ENCODE data around the gene BICRA. TPM values are rescaled to one million over a fixed set of nuclear protein-coding genes. Genes with fewer than 3 reads are reported as not detected.
"Not testable (repeated sequence)": the region's sequence is repeated elsewhere in the genome, so short reads cannot be mapped to it uniquely, and the experiment has no call there.

BICRA gene
- 10 to 100 TPM in 1 of 2 experiments, 1 to 10 TPM in 1; 8.9 to 10.2 TPM for total RNA-seq

DNA sequence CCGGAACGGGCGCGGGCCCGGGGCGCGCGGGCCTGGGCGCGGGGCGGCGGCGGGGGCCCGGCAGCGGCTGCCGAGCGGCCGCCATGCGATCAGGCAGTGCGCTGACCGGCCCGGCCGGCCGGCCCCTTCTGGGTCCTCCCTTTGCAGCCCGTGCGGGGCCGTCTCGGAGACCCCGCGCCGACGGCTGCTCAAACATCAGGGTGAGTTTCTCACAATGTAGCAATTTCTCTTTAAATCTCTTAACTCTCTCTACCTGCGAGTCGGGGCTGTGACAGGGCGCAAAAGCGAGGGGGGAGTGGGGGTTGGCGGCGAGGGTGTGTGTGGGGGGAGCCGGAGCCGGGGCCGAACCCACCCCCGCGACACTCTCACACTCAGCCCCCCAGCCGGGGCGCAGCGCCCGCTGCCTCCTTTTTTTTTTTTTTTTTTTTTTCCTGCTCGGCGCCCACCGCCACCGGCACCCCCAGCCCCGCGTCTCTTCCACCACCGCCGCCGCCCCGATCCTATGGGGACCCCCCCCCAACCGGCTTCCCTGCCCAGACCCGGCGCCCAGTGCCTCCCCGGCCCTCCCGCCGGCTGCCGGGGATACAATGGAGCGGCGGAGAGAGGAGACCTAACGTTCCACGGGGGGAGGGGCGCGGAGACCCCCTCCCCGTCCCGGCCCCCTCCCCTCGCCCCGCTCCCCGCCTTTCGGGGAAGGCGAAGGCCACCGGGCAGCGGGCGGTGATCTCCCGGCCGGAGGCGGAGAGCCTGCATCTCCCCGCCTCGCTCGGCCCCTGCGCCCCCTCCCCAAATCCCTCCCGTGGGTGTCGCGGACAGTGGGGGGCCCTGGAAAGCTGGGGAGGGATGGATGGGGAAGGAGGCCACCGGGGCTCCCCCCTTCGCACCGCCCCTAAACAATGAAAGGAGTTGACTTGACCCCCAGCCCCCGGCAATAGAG, at the start of gene BICRA:
Gene BICRA, plus strand, starts transcription at position 166 of the 937 bp plus-strand sequence. CDS start 64,441 bp downstream, outside the sequence.
- Mint-ChIP-seq H3K4me3 (peak within 1 kb of the TSS; percentile 89), H3K27ac (peak within 1 kb of the TSS; percentile 92), H3K27me3 (no peaks in the 10 kb centered on the region), H3K9me3 (no peaks in the 10 kb centered on the region), H3K4me1 (peaks cover 24% of the 10 kb centered on the region), H3K36me3 (peaks cover 9% of the 10 kb centered on the region)
- peak; percentile 86 for DNase-seq

GRCh38 chr19:47560999-47561398, 47.9 kb upstream of the BICRA start:
- no peak overlapping the region for H3K4me3 Mint-ChIP-seq
- H3K27ac Mint-ChIP-seq: no peak overlapping the region
- no peaks in the 10 kb centered on the region for H3K27me3 Mint-ChIP-seq
- no peak for DNase-seq
- H3K36me3 Mint-ChIP-seq: no peaks in the 10 kb centered on the region
- H3K9me3 Mint-ChIP-seq: no peaks in the 10 kb centered on the region
- H3K4me1 Mint-ChIP-seq: peaks cover 3% of the 10 kb centered on the region

DNA sequence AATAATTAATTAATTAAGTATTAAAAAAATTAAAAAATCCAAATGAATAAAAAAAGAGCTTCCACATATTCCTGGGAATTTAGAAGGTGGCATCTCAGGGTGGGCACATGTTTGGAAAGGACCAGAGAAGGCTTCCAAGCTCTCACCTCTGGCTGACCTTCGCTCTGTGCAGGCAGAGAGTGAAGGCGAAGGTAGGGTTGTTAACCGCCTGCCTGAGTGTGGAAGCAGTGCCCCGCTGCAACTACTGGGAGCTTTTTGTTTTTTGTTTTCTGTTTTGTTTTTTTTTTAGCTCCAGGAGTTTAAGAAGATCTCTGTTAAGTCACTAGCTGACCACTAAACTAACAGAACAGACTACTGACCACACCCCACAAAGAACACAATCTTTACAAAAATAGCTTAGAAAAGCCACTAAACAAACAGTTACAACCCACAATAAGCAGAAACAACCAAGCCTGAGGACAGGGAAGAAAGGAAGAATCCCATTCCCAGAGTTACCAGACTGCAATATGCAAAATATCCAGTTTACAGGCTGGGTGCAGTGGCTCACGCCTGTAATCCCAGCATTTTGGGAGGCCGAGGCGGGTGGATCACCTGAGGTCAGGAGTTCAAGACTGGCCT, 47.4 kb upstream of the BICRA start:
- Mint-ChIP-seq H3K27ac (no peak overlapping the region), H3K27me3 (no peaks in the 10 kb centered on the region), H3K9me3 (no peaks in the 10 kb centered on the region), H3K36me3 (no peaks in the 10 kb centered on the region), H3K4me1 (peaks cover 3% of the 10 kb centered on the region), H3K4me3 (no peak overlapping the region)
- no peak for DNase-seq

- DNase-seq: no peak
- Mint-ChIP-seq H3K27ac (no peak overlapping the region), H3K27me3 (no peaks in the 10 kb centered on the region), H3K4me1 (peaks cover 3% of the 10 kb centered on the region), H3K9me3 (no peaks in the 10 kb centered on the region), H3K4me3 (no peak overlapping the region), H3K36me3 (no peaks in the 10 kb centered on the region)
Observed at GRCh38 chr19:47564081-47564480, 44.9 kb upstream of the BICRA start.

GRCh38 chr19:47569331-47569730, 39.6 kb upstream of the BICRA start:
- Mint-ChIP-seq H3K36me3 (no peaks in the 10 kb centered on the region), H3K9me3 (no peaks in the 10 kb centered on the region), H3K27me3 (peaks cover 10% of the 10 kb centered on the region), H3K4me3 (no peak overlapping the region), H3K4me1 (no peaks in the 10 kb centered on the region), H3K27ac (no peak overlapping the region)
- DNase-seq: no peak

DNA sequence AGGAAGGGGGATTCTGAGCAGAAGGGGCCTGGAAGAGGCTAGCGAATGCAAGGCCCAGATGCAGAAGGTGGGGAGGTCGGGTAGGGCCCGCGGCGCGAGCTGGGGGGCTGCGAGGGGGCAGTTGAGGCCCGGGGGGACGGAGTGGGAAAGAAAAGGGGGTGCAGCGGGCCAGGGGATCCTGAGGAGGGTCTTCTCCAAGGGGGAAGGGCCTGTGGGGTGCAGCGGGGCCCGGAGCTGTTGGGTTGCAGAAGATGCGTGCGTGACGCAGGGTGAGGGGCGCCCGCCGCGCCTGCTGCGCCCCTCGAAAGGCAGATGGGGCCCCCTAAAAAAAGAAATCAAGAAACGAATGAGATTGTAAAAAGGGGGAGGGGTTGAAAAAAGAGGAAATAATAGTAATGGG, 36.3 kb upstream of the BICRA start:
- H3K27me3 Mint-ChIP-seq: peaks cover 10% of the 10 kb centered on the region

DNA sequence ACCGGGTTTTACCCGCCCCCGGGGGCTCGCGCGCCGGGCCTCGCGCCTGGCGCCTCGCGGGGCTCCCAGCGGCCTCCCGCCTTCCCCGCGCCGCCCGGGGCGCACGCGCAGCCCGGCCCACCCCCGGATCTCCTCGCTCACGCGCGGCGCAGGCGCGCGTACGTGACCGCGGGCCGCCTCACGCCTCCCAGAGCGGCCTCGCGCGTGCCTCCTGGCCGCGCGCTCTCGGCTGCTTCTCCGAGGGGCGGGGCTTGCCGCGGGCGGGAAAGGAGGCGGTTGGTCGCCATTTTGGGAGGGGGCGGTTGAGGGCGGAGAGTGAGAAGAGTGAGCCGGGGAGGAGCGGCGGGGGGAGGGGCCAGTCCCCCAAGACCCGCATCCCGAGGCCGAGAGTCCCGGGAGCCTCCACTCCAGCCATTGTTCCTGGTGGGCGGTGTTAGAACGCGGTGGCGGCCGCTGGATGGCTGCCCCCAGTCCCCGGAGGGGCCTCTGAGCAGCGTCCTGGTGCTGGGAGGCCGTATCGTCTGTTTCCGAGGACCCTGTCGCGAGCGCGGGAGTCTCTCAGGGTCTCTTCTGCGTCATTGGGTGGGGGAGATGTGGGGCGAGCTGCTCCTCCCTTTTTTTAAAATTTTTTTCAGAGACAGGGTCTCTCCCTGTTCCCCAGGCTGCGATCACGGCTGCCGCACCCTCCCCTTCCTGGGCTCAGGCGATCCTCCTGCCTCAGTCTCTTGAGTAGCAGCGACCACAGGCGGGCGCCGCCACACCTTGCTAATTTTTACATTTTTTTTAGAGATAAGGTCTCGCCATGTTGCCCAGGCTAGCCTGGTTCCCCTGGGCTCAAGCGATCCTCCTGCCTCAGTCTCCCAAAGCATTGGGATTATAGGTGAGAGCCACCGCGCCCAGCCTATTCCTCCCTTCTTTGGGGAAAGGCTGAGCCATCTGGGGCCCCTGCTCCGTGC, 35.6 kb upstream of the BICRA start, which contains the start of gene ZNF541:
Gene ZNF541, minus strand, starts transcription at position 78 of the 956 bp plus-strand sequence. CDS start 17,292 bp downstream, outside the sequence.
- Mint-ChIP-seq H3K27me3 (peaks cover 10% of the 10 kb centered on the region), H3K4me1 (peaks cover 11% of the 10 kb centered on the region), H3K4me3 (peak within 1 kb of the TSS; percentile 45), H3K9me3 (no peaks in the 10 kb centered on the region), H3K36me3 (no peaks in the 10 kb centered on the region), H3K27ac (no peak within 1 kb of the TSS)
- DNase-seq: peak; percentile 74

More for the DNA sequence above, 36.3 kb upstream of the BICRA start:
- no peak for DNase-seq
- no peaks in the 10 kb centered on the region for H3K9me3 Mint-ChIP-seq
- H3K4me1 Mint-ChIP-seq: peaks cover 7% of the 10 kb centered on the region
- no peaks in the 10 kb centered on the region for H3K36me3 Mint-ChIP-seq
- no peak overlapping the region for H3K27ac Mint-ChIP-seq
- peak overlapping the region; percentile 40 for H3K4me3 Mint-ChIP-seq

DNA sequence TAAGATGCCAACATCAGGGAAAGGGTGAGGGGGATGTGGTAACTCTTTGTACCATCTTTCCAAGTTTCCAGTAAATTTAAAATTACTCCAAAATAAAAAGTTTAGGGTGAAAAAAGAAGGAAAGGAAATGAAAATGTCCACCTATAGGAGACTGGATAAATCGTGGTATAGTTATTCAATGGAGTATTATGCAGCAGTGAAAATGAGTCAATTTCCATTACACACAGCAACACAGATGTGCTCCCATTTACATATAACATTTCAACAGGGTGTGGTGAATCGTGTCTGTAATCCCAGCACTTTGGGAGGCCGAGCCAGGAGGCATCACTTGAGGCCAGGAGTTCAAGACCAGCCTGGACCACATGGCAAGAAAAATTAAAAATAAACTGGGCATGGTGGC, 28.5 kb upstream of the BICRA start:
- Mint-ChIP-seq H3K4me1 (peaks cover 27% of the 10 kb centered on the region), H3K36me3 (no peaks in the 10 kb centered on the region), H3K27ac (no peak overlapping the region), H3K9me3 (peaks cover under 1% of the 10 kb centered on the region), H3K4me3 (no peak overlapping the region), H3K27me3 (no peaks in the 10 kb centered on the region)
- no peak for DNase-seq

GRCh38 chr19:47581605-47582319, 27.2 kb upstream of the BICRA start:
- Mint-ChIP-seq H3K9me3 (peaks cover 8% of the 10 kb centered on the region), H3K27ac (no peak overlapping the region), H3K36me3 (no peaks in the 10 kb centered on the region), H3K27me3 (no peaks in the 10 kb centered on the region), H3K4me3 (no peak overlapping the region), H3K4me1 (peaks cover 27% of the 10 kb centered on the region)
- no peak for DNase-seq

DNA sequence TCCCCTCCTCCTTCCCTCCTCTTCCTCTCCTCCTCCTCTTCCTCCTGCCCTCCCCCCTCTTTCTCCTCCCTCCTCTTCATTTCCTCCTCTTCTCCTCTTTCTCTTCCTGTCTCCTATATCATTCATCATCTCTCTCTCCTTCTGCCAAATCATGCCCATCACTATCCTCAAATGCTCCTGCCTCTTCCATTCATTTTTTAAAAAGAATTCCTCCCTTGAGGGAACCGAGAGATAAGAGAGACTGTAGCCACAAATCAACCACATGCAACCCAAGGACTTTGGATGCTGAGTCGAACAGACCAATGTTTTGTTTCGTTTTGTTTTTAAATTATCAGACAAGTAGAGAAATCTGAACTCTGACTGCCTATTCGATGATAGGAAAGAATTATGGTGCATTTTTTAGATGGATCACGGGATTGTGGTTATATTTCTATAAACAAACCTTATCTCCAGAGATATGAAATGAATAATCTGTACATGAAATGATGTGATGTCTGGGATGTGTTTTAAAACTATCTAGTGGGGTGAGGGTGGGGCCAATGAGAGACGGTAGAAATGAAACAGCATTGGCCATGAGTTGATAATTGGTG, 26.5 kb upstream of the BICRA start:
- H3K27ac Mint-ChIP-seq: no peak overlapping the region
- H3K4me1 Mint-ChIP-seq: peaks cover 22% of the 10 kb centered on the region
- H3K9me3 Mint-ChIP-seq: peaks cover 8% of the 10 kb centered on the region
- H3K27me3 Mint-ChIP-seq: no peaks in the 10 kb centered on the region
- no peak overlapping the region for H3K4me3 Mint-ChIP-seq
- no peak for DNase-seq
- no peaks in the 10 kb centered on the region for H3K36me3 Mint-ChIP-seq

DNA sequence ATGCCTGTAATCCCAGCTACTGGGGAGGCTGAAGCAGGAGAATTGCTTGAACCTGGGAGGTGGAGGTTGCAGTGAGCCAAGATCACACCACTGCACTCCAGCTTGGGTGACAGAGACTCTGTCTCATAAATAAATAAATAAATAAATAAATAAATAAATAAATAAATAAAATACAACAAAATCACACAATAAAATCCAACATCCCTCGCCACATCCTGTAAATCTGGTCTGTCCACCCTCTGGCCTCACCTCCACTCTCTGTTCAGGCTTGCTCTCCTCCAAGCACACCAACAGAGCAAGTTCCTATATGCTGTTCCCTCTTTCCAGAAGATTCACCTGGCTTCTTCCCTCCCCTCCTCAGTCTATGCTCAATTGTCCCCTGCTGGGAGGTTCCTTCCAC, 25.8 kb upstream of the BICRA start:
- not testable (repeated sequence) for H3K4me3 Mint-ChIP-seq, H3K27ac Mint-ChIP-seq, H3K9me3 Mint-ChIP-seq, H3K36me3 Mint-ChIP-seq, H3K27me3 Mint-ChIP-seq, DNase-seq
- peaks cover 17% of the 10 kb centered on the region for H3K4me1 Mint-ChIP-seq

GRCh38 chr19:47587295-47587694, 21.6 kb upstream of the BICRA start:
- no peak overlapping the region for H3K27ac Mint-ChIP-seq

GRCh38 chr19:47589824-47590223, 19.1 kb upstream of the BICRA start:
- Mint-ChIP-seq H3K36me3 (no peaks in the 10 kb centered on the region), H3K9me3 (peaks cover 8% of the 10 kb centered on the region), H3K4me3 (no peak overlapping the region), H3K4me1 (no peaks in the 10 kb centered on the region), H3K27me3 (no peaks in the 10 kb centered on the region), H3K27ac (no peak overlapping the region)
- DNase-seq: no peak

More at GRCh38 chr19:47587295-47587694, 21.6 kb upstream of the BICRA start:
- no peak for DNase-seq
- Mint-ChIP-seq H3K27me3 (no peaks in the 10 kb centered on the region), H3K4me3 (no peak overlapping the region), H3K36me3 (no peaks in the 10 kb centered on the region), H3K9me3 (peaks cover 8% of the 10 kb centered on the region), H3K4me1 (peaks cover 4% of the 10 kb centered on the region)

- H3K4me3 Mint-ChIP-seq: no peak overlapping the region
- H3K9me3 Mint-ChIP-seq: no peaks in the 10 kb centered on the region
- H3K27ac Mint-ChIP-seq: no peak overlapping the region
- H3K4me1 Mint-ChIP-seq: peaks cover 7% of the 10 kb centered on the region
- H3K27me3 Mint-ChIP-seq: no peaks in the 10 kb centered on the region
- H3K36me3 Mint-ChIP-seq: no peaks in the 10 kb centered on the region
- no peak for DNase-seq
Observed at GRCh38 chr19:47593860-47594259, 15.1 kb upstream of the BICRA start.
